GM18517 (cell line): ENCODE measurements around the gene PLCB1.

Experiments used
- ATAC-seq: cut with Tn5 transposase; IDR thresholded peaks from one replicate; pipeline ENCODE4 v1.9.1; 2021; ENCODE audit warnings: mild to moderate bottlenecking, moderate library complexity; ENCODE audit not compliant: unreplicated experiment

The PLCB1 gene

DNA sequence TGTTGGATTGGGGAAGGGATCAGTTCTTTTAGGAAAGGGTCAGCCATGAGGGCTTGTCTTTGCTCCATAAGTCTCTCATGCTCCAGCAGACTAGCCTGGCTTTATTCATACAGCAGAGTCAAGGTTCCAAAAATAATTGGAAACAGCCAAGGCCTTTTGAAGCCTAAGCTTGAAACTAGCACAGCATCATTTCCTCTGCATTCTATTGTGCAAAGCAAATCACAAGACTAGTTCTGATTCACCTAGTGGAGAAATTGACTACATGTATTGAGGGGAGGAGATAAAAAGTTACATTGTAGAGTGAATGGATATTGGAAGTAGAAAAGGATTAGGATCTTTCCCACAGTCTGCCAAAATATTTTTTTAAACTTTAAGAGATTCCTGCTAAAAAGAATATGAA lies 777.5 kb downstream of the PLCB1 start:
- no peak for ATAC-seq

DNA sequence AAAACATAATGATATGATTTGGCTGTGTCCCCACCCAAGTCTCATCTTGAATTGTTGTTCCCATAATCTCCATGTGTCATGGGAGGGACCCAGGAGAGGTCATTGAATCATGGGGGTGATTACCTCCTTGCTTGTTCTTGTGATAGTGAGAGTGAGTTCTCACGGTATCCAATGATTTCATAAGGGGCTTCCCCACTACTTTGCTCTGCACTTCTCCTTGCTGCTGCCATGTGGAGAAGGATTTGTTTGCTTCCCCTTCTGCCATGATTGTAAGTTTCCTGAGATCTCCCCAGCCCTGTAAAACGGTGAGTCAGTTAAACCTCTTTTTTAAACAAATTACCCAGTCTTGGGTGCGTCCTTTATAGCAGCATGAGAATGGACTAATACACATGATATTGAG lies 780.0 kb downstream of the PLCB1 start:
- no peak for ATAC-seq

DNA sequence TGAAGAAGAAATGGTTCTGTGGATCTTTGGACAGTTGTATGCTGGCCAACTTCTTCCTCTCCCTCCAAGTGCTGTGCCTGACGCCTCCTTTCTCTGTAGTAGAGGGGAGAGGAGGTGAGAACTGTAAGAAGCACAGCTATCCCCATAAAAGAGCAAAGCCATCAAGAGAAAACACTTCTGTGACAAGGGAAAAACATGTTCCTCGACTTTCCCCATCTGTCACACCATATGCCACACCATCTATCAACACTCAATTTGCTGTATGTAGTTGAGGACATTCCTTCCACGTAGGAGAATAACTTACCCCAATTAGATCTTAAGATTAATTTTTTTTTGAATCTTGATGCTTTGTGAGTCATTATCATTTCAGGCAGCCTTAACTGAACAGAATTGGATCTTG lies 780.7 kb downstream of the PLCB1 start:
- ATAC-seq = no peak

- no peak for ATAC-seq
Measured at GRCh38 chr20:8913456-8913855, 781.4 kb downstream of the PLCB1 start.

DNA sequence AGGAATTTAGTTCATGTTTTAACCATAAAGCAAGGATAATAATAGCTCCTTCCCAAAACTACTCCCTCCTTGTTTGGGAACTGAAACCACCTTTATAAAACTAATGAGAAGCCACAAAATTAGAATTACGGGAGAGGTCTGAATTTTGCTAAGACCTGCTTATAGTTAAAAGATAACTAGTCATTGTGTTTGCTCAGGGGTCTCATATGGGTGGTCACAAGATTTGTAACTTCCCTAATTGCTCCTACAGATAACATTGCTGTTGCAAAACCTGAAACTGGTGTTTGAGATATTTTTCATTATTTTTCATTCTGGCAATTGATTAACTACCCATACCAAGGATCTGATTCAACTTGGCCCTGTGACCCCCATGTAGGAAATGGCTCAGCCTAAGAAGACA lies 782.4 kb downstream of the PLCB1 start:
- ATAC-seq = no peak

DNA sequence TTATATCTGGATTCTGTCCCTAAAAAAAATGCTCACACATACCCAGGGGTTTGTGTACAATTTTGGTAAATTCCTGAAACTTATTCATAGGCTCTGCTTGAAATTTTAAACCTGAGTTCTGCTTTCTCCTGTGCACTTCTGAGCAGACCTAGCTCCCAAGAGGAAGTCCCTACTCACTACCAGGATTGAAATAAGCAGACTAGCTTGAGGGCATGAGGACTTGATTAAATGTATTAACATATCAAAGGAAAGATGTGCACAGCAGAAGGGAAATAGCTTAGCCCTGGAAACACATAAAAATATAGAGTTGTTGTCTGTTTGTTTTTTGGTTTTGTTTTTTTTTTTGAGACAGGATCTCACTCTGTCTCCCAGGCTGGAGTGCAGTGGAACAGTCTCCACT lies 785.0 kb downstream of the PLCB1 start:
- no peak for ATAC-seq

DNA sequence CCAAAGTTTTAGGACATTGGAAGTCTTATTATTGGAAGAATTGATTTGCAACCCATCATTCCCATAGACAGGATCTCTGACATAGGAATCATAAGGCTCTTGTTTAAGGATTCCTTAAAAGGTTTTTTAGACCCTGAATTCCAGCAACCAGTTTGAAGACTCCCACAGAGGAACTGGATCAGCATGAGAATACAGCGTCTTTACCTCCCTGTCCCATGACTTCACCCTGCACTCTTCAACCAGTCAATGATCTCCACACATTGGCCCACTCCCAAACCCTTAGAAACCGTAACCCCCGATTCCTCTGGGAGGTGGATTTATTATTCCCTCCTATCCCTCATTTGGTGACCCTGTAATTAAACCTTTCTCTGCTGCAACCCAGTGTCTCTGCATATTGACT lies 786.1 kb downstream of the PLCB1 start:
- no peak for ATAC-seq

DNA sequence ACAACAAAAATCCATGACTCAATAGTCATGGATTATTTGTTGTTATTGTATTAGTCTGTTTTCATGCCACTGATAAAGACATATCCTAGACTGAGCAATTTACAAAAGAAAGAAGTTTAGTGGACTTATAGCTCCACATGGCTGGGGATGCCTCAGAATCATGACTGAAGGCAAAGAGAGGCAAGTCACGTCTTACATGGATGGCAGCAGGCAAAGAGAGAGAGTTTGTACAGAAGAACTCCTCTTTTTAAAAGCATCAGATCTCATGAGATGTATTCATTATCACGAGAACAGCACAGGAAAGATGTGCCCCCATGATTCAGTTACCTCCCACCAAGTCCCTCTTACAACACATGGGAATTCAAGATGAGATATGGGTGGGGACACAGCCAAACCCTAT lies 792.5 kb downstream of the PLCB1 start:
- no peak for ATAC-seq

- ATAC-seq = no peak
Measured at GRCh38 chr20:8930726-8931125, 798.7 kb downstream of the PLCB1 start.

DNA sequence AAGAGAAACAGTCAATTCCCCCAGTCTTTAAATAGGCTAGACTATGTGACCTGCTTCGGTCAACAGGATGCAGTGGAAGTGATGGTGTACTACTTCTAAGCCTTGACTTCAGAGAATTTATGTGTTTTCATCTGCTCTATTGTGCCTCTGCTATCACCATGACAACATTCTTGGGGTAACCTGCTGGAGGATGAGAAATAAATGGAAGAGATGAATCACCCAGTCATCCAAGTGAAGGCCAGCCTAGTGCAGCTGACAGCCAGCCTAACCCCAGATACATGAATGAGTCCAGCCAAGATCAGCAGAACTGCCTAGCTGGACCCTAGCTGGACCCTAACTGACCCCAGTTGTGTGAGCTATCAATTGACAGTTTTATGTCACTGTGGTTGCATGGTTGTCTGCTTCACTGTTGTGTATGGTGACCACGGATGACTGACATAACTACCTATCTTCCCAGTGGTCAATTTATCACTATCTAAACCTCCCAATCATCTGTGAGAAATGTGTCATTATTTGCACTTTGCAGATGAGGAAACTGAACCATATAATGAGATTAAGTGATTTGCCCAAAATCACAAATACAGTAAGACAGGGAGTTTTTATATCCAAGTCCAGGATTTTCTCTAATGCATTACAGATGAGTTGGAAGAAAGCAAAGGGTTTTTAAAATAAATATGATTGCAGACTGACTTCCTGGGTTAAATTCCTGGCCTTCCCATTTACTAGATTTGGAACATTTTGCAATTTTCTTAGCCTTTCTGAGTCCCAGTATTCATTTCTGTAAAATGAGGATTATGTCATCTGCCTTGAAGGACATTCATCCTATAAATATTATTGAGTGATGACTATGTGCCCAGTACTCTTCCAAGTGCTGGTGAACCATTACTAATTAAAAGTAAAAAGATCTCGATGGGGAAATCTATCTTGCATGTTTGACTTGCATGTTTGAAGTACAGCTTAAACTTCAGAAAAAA lies 800.4 kb downstream of the PLCB1 start:
- ATAC-seq = no peak

DNA sequence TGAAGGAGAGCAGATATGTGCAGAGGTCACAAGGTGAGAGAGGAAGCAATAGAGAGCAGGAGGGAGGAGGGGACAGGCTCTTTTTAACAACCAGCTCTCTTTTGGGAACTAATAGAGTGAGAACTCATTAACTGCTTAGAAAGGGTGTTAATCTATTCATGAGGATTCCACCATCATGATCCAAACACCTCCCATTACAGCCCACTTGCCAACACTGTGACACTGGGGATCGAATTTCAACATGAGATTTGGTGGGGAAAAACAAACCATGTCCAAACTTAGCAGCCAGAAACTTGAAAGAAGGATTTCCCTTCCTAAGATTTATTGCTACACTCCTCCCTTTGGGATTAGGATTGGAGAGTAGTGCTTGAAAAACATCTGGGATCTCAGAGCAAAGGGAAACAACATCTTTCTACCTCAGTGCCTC lies 801.3 kb downstream of the PLCB1 start:
- no peak for ATAC-seq

- ATAC-seq = no peak
Measured at GRCh38 chr20:8934362-8934761, 802.3 kb downstream of the PLCB1 start.
